SU-DHL-6 (cell line): ENCODE results near the gene FFAR3.

ENCODE experiments used
- EZH2phosphoT487 ChIP-seq: fragments of 200-600 bp; sonication (generic), shearing (Covaris generic); conservative IDR thresholded peaks from 2 replicates; pipeline ENCODE4 v1.6.1; 2018; ENCODE audit warnings: mild to moderate bottlenecking, antibody characterized with exemption, low read length, moderate library complexity, mixed read lengths
- TF ChIP-seq, protein P1 (sequence below): fragments of 200-600 bp; sonication (generic); IDR thresholded peaks from one replicate; pipeline ENCODE4 v1.5.1; 2017; ENCODE audit warnings: antibody characterized with exemption, mild to moderate bottlenecking, low read length, moderate library complexity; ENCODE audit not compliant: insufficient read depth, poor library complexity, severe bottlenecking

DNA sequence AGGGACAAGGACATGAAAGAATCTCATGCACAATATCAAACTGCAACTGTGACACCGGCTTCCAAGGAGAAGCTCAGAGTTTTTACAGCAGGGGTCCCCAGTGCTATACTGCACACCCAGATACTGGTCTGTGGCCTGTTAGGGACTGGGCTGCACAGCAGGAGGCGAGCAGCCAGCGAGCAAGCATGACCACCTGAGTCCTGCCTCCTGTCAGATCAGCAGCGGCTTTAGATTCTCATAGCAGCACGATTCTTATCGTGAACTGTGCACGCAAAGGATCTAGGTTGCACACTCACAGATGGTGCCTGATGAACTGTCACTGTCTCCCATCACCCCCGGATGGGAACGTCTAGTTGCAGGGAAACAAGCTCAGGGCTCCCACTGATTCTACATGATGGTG is 42.4 kb upstream of the FFAR3 start:
- TF ChIP-seq, protein P1, sequence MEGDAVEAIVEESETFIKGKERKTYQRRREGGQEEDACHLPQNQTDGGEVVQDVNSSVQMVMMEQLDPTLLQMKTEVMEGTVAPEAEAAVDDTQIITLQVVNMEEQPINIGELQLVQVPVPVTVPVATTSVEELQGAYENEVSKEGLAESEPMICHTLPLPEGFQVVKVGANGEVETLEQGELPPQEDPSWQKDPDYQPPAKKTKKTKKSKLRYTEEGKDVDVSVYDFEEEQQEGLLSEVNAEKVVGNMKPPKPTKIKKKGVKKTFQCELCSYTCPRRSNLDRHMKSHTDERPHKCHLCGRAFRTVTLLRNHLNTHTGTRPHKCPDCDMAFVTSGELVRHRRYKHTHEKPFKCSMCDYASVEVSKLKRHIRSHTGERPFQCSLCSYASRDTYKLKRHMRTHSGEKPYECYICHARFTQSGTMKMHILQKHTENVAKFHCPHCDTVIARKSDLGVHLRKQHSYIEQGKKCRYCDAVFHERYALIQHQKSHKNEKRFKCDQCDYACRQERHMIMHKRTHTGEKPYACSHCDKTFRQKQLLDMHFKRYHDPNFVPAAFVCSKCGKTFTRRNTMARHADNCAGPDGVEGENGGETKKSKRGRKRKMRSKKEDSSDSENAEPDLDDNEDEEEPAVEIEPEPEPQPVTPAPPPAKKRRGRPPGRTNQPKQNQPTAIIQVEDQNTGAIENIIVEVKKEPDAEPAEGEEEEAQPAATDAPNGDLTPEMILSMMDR: no peak
- TF ChIP-seq EZH2phosphoT487: no peak
